ENCODE results near the gene CACNA1G. TPM values are rescaled to one million over a fixed set of nuclear protein-coding genes. Genes with fewer than 3 reads are reported as not detected.

The CACNA1G gene
- total and polyA plus RNA-seq, 2 donors (not counting 1 experiment from before 2014, with no cell fraction given) = 0.08 to 0.99 TPM

DNA sequence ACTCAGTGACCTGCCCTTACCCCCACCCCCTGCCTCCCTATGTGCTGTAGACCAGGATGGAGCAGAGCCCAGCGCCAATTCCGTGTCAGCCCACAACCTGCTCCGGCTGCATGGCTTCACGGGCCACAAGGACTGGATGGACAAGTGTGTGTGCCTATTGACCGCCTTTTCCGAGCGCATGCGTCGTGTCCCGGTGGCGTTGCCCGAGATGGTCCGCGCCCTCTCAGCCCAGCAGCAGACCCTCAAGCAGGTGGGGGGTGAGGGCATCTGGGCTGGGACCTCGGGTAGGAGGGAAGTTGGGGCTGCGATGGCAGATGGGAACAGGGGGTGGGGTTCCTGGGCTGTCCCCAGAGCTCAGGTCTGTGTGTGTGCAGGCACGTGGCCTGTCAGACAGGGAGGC lies 6.3 kb upstream of the CACNA1G start:
- Histone ChIP-seq H3K79me2 (ENCODE audit: control insufficient read depth, insufficient read depth, low read length) (no peaks in the 10 kb centered on the region), H3K4me2 (ENCODE audit: extremely low read depth, insufficient read depth, low read length) (no peak overlapping the region), H3K36me3 (ENCODE audit: control insufficient read depth, insufficient read depth, low read length) (peaks cover 10% of the 10 kb centered on the region), H3K9ac (ENCODE audit: insufficient read depth, low read length) (no peak overlapping the region), H3K27me3 (ENCODE audit: control insufficient read depth, insufficient read depth, low read length) (peaks cover 10% of the 10 kb centered on the region), H4K20me1 (ENCODE audit: control insufficient read depth, extremely low read depth, insufficient read depth, low read length) (no peaks in the 10 kb centered on the region), H3K9me3 (ENCODE audit: control insufficient read depth, insufficient read depth, low read depth, low read length) (no peaks in the 10 kb centered on the region), H3K4me3 (replicated peaks in 1 of 4; ENCODE audit: control extremely low read depth in 1 of 4, insufficient read depth in 1 of 4, low read depth in 3 of 4, low read length in 4 of 4) (no peak overlapping the region), H3K27ac (ENCODE audit: insufficient read depth, low read length) (no peak overlapping the region), H2AFZ (ENCODE audit: low read length) (no peak overlapping the region), H3K4me1 (ENCODE audit: control insufficient read depth, extremely low read depth, insufficient read depth, low read length) (no peaks in the 10 kb centered on the region)
- no peak for DNase-seq (ENCODE audit: low read depth in 2 of 2)
- no peak for TF ChIP-seq EZH2 (IDR thresholded peaks at IDR 0.05; ENCODE audit: low read length, missing control alignments)
- TF ChIP-seq, protein P1, sequence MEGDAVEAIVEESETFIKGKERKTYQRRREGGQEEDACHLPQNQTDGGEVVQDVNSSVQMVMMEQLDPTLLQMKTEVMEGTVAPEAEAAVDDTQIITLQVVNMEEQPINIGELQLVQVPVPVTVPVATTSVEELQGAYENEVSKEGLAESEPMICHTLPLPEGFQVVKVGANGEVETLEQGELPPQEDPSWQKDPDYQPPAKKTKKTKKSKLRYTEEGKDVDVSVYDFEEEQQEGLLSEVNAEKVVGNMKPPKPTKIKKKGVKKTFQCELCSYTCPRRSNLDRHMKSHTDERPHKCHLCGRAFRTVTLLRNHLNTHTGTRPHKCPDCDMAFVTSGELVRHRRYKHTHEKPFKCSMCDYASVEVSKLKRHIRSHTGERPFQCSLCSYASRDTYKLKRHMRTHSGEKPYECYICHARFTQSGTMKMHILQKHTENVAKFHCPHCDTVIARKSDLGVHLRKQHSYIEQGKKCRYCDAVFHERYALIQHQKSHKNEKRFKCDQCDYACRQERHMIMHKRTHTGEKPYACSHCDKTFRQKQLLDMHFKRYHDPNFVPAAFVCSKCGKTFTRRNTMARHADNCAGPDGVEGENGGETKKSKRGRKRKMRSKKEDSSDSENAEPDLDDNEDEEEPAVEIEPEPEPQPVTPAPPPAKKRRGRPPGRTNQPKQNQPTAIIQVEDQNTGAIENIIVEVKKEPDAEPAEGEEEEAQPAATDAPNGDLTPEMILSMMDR (conservative IDR thresholded peaks at IDR 0.05 in 1 of 2, IDR thresholded peaks at IDR 0.05 in 1 of 2; ENCODE audit: low read depth in 1 of 2, low read length in 2 of 2) = no peak

DNA sequence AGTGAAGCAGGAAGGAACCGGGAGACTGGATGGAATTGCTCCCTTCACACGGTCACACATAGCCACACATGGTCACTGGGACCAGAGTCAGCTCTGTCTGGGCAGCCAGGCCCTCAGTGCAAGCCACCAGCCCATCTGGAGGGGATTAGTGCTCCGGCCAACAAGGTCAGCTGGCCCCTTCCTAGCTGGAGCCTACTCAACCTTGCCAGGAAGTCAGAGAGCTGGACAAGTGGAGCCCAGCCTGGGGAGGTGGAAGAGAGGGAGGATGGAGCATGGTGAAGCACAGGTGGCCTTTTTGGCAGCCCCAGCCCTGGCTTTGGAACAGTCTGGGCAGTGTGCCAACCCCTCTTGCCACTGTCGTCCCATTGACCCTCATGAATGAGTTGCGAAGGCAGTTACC lies 3.7 kb upstream of the CACNA1G start:
- H4K20me1 ChIP-seq (ENCODE audit: control insufficient read depth, extremely low read depth, insufficient read depth, low read length) = no peaks in the 10 kb centered on the region
- H3K27me3 ChIP-seq (ENCODE audit: control insufficient read depth, insufficient read depth, low read length) = peaks cover 24% of the 10 kb centered on the region
- DNase-seq (ENCODE audit: low read depth in 2 of 2) = no peak
- H3K9ac ChIP-seq (ENCODE audit: insufficient read depth, low read length) = no peak overlapping the region
- H3K36me3 ChIP-seq (ENCODE audit: control insufficient read depth, insufficient read depth, low read length) = peaks cover 2% of the 10 kb centered on the region
- TF ChIP-seq EZH2 (IDR thresholded peaks at IDR 0.05; ENCODE audit: low read length, missing control alignments) = no peak
- TF ChIP-seq, protein P1 (conservative IDR thresholded peaks at IDR 0.05 in 1 of 2, IDR thresholded peaks at IDR 0.05 in 1 of 2; ENCODE audit: low read depth in 1 of 2, low read length in 2 of 2) = no peak
- no peaks in the 10 kb centered on the region for H3K9me3 ChIP-seq (ENCODE audit: control insufficient read depth, insufficient read depth, low read depth, low read length)
- no peak overlapping the region for H2AFZ ChIP-seq (ENCODE audit: low read length)
- H3K27ac ChIP-seq (ENCODE audit: insufficient read depth, low read length) = no peak overlapping the region
- peaks cover 7% of the 10 kb centered on the region for H3K4me1 ChIP-seq (ENCODE audit: control insufficient read depth, extremely low read depth, insufficient read depth, low read length)
- no peak overlapping the region for H3K4me2 ChIP-seq (ENCODE audit: extremely low read depth, insufficient read depth, low read length)
- no peak overlapping the region for H3K4me3 ChIP-seq (replicated peaks in 1 of 4; ENCODE audit: control extremely low read depth in 1 of 4, insufficient read depth in 1 of 4, low read depth in 3 of 4, low read length in 4 of 4)
- no peaks in the 10 kb centered on the region for H3K79me2 ChIP-seq (ENCODE audit: control insufficient read depth, insufficient read depth, low read length)

- no peak for DNase-seq (ENCODE audit: low read depth in 2 of 2)
- peaks cover 7% of the 10 kb centered on the region for H3K4me1 ChIP-seq (ENCODE audit: control insufficient read depth, extremely low read depth, insufficient read depth, low read length)
- H2AFZ ChIP-seq (ENCODE audit: low read length) = no peak overlapping the region
- H4K20me1 ChIP-seq (ENCODE audit: control insufficient read depth, extremely low read depth, insufficient read depth, low read length) = no peaks in the 10 kb centered on the region
- H3K27me3 ChIP-seq (ENCODE audit: control insufficient read depth, insufficient read depth, low read length) = peaks cover 31% of the 10 kb centered on the region
- TF ChIP-seq EZH2 (IDR thresholded peaks at IDR 0.05; ENCODE audit: low read length, missing control alignments) = no peak
- TF ChIP-seq, protein P1 (conservative IDR thresholded peaks at IDR 0.05 in 1 of 2, IDR thresholded peaks at IDR 0.05 in 1 of 2; ENCODE audit: low read depth in 1 of 2, low read length in 2 of 2) = no peak
- H3K4me2 ChIP-seq (ENCODE audit: extremely low read depth, insufficient read depth, low read length) = no peak overlapping the region
- H3K27ac ChIP-seq (ENCODE audit: insufficient read depth, low read length) = no peak overlapping the region
- H3K9me3 ChIP-seq (ENCODE audit: control insufficient read depth, insufficient read depth, low read depth, low read length) = no peaks in the 10 kb centered on the region
- no peaks in the 10 kb centered on the region for H3K79me2 ChIP-seq (ENCODE audit: control insufficient read depth, insufficient read depth, low read length)
- H3K36me3 ChIP-seq (ENCODE audit: control insufficient read depth, insufficient read depth, low read length) = peaks cover 2% of the 10 kb centered on the region
- no peak overlapping the region for H3K4me3 ChIP-seq (replicated peaks in 1 of 4; ENCODE audit: control extremely low read depth in 1 of 4, insufficient read depth in 1 of 4, low read depth in 3 of 4, low read length in 4 of 4)
- H3K9ac ChIP-seq (ENCODE audit: insufficient read depth, low read length) = no peak overlapping the region
Measured at GRCh38 chr17:50557630-50558029, 2.9 kb upstream of the CACNA1G start.

Data from fibroblast of lung (primary cell).